ENCODE results near the gene ELAVL2.

DNA sequence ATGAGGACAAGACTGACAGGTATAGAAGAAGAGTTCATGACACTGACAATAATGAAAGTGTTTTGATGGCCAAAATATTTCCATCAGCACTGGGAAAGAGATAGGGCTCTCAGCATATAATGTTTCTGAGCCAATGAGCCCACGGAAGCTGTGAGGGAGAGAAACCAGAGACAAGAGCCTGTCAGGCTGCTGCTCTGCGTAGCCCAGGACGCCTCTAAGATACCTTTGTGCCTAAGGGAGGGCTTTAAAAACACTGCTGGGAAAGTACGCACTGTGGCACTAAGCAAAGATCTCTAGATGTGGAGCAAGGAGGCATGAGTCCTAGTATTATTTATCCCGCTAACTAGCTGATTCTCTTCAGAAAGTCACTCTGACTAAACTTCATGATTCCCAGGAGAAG is 11.0 kb upstream of the ELAVL2 start:
- no peak for TF ChIP-seq CTCF (IDR thresholded peaks at IDR 0.05; ENCODE audit: low read depth, low read length)
- TF ChIP-seq, protein P1, sequence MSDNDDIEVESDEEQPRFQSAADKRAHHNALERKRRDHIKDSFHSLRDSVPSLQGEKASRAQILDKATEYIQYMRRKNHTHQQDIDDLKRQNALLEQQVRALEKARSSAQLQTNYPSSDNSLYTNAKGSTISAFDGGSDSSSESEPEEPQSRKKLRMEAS (IDR thresholded peaks at IDR 0.05; ENCODE audit: low read depth, low read length): no peak
- no peak for TF ChIP-seq POLR2A (IDR thresholded peaks at IDR 0.05; ENCODE audit: extremely low read depth, insufficient read length)

Measured in NB4 (cell line).